WTC11 (cell line): ENCODE measurements around the gene NT5DC1.

ENCODE experiments used
- ARID4B ChIP-seq: sonication (generic); formaldehyde crosslinking; IDR thresholded peaks from 2 replicates; pipeline ENCODE4 v1.8.0; 2023; ENCODE audit warnings: missing genetic modification reagents, mild to moderate bottlenecking, borderline replicate concordance
- CTCF ChIP-seq: fragments of 200-600 bp; IDR thresholded peaks from 2 replicates; pipeline ENCODE4 v1.8.0; 2022; ENCODE audit warnings: antibody characterized with exemption
- E2F4 ChIP-seq: sonication (generic); formaldehyde crosslinking; IDR thresholded peaks from 2 replicates; pipeline ENCODE4 v1.8.1; 2022; ENCODE audit warnings: low read depth, mild to moderate bottlenecking, moderate library complexity, missing genetic modification reagents, borderline replicate concordance
- ELF4 ChIP-seq: sonication (generic); formaldehyde crosslinking; IDR thresholded peaks from 2 replicates; pipeline ENCODE4 v1.8.1; 2022; ENCODE audit warnings: low read depth, mild to moderate bottlenecking, moderate library complexity, missing genetic modification reagents
- ESRRA ChIP-seq: sonication (generic); formaldehyde crosslinking; IDR thresholded peaks from 2 replicates; pipeline ENCODE4 v1.8.1; 2022; ENCODE audit warnings: mild to moderate bottlenecking, missing genetic modification reagents, borderline replicate concordance
- FOXK1 ChIP-seq: sonication (generic); formaldehyde crosslinking; IDR thresholded peaks from 2 replicates; pipeline ENCODE4 v1.8.0; 2022; ENCODE audit warnings: mild to moderate bottlenecking, moderate library complexity, missing genetic modification reagents
- MAX ChIP-seq: sonication (generic); formaldehyde crosslinking; IDR thresholded peaks from 2 replicates; pipeline ENCODE4 v1.8.0; 2022; ENCODE audit warnings: mild to moderate bottlenecking, missing genetic modification reagents
- PREB ChIP-seq: sonication (generic); formaldehyde crosslinking; IDR thresholded peaks from 2 replicates; pipeline ENCODE4 v1.8.1; 2022; ENCODE audit warnings: mild to moderate bottlenecking, missing genetic modification reagents, moderate library complexity, borderline replicate concordance
- SMAD3 ChIP-seq: sonication (generic); formaldehyde crosslinking; IDR thresholded peaks from 2 replicates; pipeline ENCODE4 v1.8.0; 2022; ENCODE audit warnings: missing genetic modification reagents, mild to moderate bottlenecking, borderline replicate concordance
- TCF7 ChIP-seq: sonication (generic); formaldehyde crosslinking; IDR thresholded peaks from 2 replicates; pipeline ENCODE4 v1.8.0; 2022; ENCODE audit warnings: mild to moderate bottlenecking, low read depth, missing genetic modification reagents, moderate library complexity
- USF1 ChIP-seq: sonication (generic); formaldehyde crosslinking; IDR thresholded peaks from 2 replicates; pipeline ENCODE4 v1.8.0; 2022; ENCODE audit warnings: mild to moderate bottlenecking, missing genetic modification reagents
- ZBTB21 ChIP-seq: sonication (generic); formaldehyde crosslinking; IDR thresholded peaks from 2 replicates; pipeline ENCODE4 v1.8.1; 2023; ENCODE audit warnings: mild to moderate bottlenecking, missing genetic modification reagents, borderline replicate concordance
- ZNF232 ChIP-seq: sonication (generic); formaldehyde crosslinking; IDR thresholded peaks from 2 replicates; pipeline ENCODE4 v1.8.0; 2022; ENCODE audit warnings: mild to moderate bottlenecking, missing genetic modification reagents
- ZNF281 ChIP-seq: sonication (generic); formaldehyde crosslinking; IDR thresholded peaks from 2 replicates; pipeline ENCODE4 v1.8.0; 2023; ENCODE audit warnings: mild to moderate bottlenecking, missing genetic modification reagents

GRCh38 chr6:116253188-116253504, 152.5 kb downstream of the NT5DC1 start:
- TF ChIP-seq CTCF (no peak), SMAD3 (CRISPR knock-in tag) (no peak; the same call in 1 of the 2 replicates), FOXK1 (CRISPR knock-in tag) (no peak), ZNF232 (CRISPR knock-in tag) (no peak; the same call in 1 of the 2 replicates), ARID4B (CRISPR knock-in tag) (no peak), TCF7 (CRISPR knock-in tag) (no peak), E2F4 (CRISPR knock-in tag) (no peak), USF1 (no peak), ELF4 (CRISPR knock-in tag) (no peak), PREB (CRISPR knock-in tag) (no peak), ESRRA (no peak), ZNF281 (CRISPR knock-in tag) (no peak), MAX (no peak), ZBTB21 (CRISPR knock-in tag) (no peak)
